Measurements from ENCODE around the gene ANKRD66.

DNA sequence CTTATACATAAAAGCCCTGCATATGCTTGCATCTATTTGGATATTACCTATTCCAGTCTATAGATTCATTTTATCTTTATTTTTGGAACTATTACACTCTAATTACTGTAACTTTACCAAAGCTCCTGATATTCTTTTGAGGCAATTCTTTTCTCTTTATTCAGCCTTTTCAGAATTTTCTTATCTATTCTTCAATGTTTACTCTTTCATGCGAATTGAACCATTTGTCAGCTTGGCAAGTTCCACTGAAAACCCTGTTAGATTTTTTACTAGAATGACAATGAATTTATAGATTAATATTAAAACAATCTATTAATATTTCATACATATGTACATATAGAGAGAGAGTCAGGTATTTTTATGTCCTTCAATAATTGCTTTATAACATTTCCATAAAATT, 45.9 kb downstream of the ANKRD66 start:
- TF ChIP-seq, protein P1, sequence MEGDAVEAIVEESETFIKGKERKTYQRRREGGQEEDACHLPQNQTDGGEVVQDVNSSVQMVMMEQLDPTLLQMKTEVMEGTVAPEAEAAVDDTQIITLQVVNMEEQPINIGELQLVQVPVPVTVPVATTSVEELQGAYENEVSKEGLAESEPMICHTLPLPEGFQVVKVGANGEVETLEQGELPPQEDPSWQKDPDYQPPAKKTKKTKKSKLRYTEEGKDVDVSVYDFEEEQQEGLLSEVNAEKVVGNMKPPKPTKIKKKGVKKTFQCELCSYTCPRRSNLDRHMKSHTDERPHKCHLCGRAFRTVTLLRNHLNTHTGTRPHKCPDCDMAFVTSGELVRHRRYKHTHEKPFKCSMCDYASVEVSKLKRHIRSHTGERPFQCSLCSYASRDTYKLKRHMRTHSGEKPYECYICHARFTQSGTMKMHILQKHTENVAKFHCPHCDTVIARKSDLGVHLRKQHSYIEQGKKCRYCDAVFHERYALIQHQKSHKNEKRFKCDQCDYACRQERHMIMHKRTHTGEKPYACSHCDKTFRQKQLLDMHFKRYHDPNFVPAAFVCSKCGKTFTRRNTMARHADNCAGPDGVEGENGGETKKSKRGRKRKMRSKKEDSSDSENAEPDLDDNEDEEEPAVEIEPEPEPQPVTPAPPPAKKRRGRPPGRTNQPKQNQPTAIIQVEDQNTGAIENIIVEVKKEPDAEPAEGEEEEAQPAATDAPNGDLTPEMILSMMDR (IDR thresholded peaks at IDR 0.05; ENCODE audit: low read depth, low read length) = no peak
- TF ChIP-seq EZH2phosphoT487 (IDR thresholded peaks at IDR 0.05; ENCODE audit: low read depth) = no peak

All from OCI-LY3 (cell line).